Transverse colon (tissue), 4 donors: ENCODE measurements around the gene SLC39A9. TPM values are rescaled to one million over a fixed set of nuclear protein-coding genes. Genes with fewer than 3 reads are reported as not detected.
"Not testable (repeated sequence)": the region's sequence is repeated elsewhere in the genome, so short reads cannot be mapped to it uniquely, and the experiment has no call there.

Source experiments
- DNase-seq: peaks from one replicate; pipeline ENCODE4 v3.0.0-alpha.2; 2019
- H3K27ac ChIP-seq, 4 donors: fragments of 200-600 bp; sonication (generic); 2 replicates each; pipeline ENCODE4 v1.5.1; 2016 to 2018; ENCODE audit warnings: inconsistent platforms in 4 of 4
- H3K27me3 ChIP-seq: fragments of 200-600 bp; sonication (generic); 2 replicates; pipeline ENCODE4 v1.5.1; 2017; ENCODE audit warnings: inconsistent platforms
- H3K36me3 ChIP-seq, 4 donors: fragments of 200-600 bp; sonication (generic); 2 replicates each; pipeline ENCODE4 v1.5.1; 2017 to 2019; ENCODE audit warnings: inconsistent platforms in 4 of 4
- H3K4me1 ChIP-seq, 4 donors: fragments of 200-600 bp; sonication (generic); 2 replicates each; pipeline ENCODE4 v1.5.1; 2017 to 2020; ENCODE audit warnings: inconsistent platforms in 4 of 4
- H3K4me3 ChIP-seq, 4 donors: fragments of 200-600 bp; sonication (generic); 1 replicate in 1 of 4; 2 replicates in 3 of 4; pipeline versions ENCODE4 v1.5.1 to v1.6.1; 2017 to 2019; ENCODE audit warnings: inconsistent platforms in 4 of 4
- H3K9me3 ChIP-seq, 2 donors: fragments of 200-600 bp; sonication (generic); 2 replicates each; pipeline ENCODE4 v1.5.1; 2017 to 2019; ENCODE audit warnings: inconsistent platforms in 2 of 2
- CTCF ChIP-seq, 5 experiments: fragments of 200-600 bp in 3 of 5; fragments of 450-650 bp in 2 of 5; sonication (generic) in 3 of 5; IDR thresholded peaks; 1 replicate in 2 of 5; 2 replicates in 3 of 5; pipeline ENCODE4 v1.5.1; 2016 to 2017; ENCODE audit warnings: antibody characterized with exemption in 5 of 5, inconsistent platforms in 3 of 5, mild to moderate bottlenecking in 2 of 5, moderate library complexity in 1 of 5
- EP300 ChIP-seq: sonication (generic); formaldehyde crosslinking; IDR thresholded peaks from one replicate; pipeline ENCODE4 v1.6.1; 2017; ENCODE audit warnings: antibody characterized with exemption, low read depth
- POLR2A ChIP-seq: fragments of 450-650 bp; IDR thresholded peaks from one replicate; pipeline ENCODE4 v1.6.1; 2016; ENCODE audit warnings: antibody characterized with exemption, mild to moderate bottlenecking, moderate library complexity
- POLR2AphosphoS5 ChIP-seq, 3 donors: sonication (generic); formaldehyde crosslinking; IDR thresholded peaks; one replicate each; pipeline ENCODE4 v1.6.1; 2016; ENCODE audit warnings: antibody characterized with exemption in 3 of 3
- WGBS, 2 donors: methylation state at CpG; one replicate each; pipeline ENCODE4 v1.1.5; 2018; ENCODE audit warnings: low coverage in 1 of 2; 5-methylcytosine and 5-hydroxymethylcytosine counted together
- in situ Hi-C, 4 donors: fragments of 200-750 bp; cut with MboI; loops; one replicate each; pipeline versions ENCODE4 v1.15.0 to v1.15.1; 2017; ENCODE audit warnings: low sequenced_read_pairs in 3 of 4, low pct_ligation_motif_present in 1 of 4, low pct_unique_long_range_greater_than_20kb in 1 of 4
- intact Hi-C: fragments of 100-400 bp; cut with DNase I; formaldehyde crosslinking; loops from one replicate; pipeline ENCODE4 v1.15.1; 2023; ENCODE audit warnings: low total_unique reads
- total RNA-seq, 4 donors: library from RNA; depleted of rRNA; stranded (reverse); fragments of >200 nt; gene quantifications; one replicate each; pipeline ENCODE4 v1.1.0, GENCODE V29; 2016

Gene SLC39A9
- total RNA-seq, 4 donors from 2014 or later: 24.5 to 103 (median 72.2) TPM

- WGBS, 2 donors: 60 to 85% methylated on average over 2 to 4 of the region's 4 CpGs
- intact Hi-C loops: no loop called here
- Histone ChIP-seq H3K27me3 (peaks cover 6% of the 10 kb centered on the region), H3K4me1 (no peaks in the 10 kb centered on the region), H3K9me3 (no peaks in the 10 kb centered on the region), H3K36me3 (no peaks in the 10 kb centered on the region), H3K27ac (no peak overlapping the region), H3K4me3 (no peak overlapping the region)
- in situ Hi-C loops: no loop called here
- no peak for DNase-seq
- TF ChIP-seq CTCF (IDR thresholded peaks at IDR 0.05): no peak
- no peak for TF ChIP-seq POLR2AphosphoS5 (IDR thresholded peaks at IDR 0.05)
- no peak for TF ChIP-seq POLR2A
- TF ChIP-seq EP300: no peak
Measured at GRCh38 chr14:69493038-69493437, 94.5 kb downstream of the SLC39A9 start.

- H3K4me1 ChIP-seq: no peaks in the 10 kb centered on the region
- H3K36me3 ChIP-seq: no peaks in the 10 kb centered on the region
- in situ Hi-C loops: no loop called here
- TF ChIP-seq POLR2AphosphoS5 (IDR thresholded peaks at IDR 0.05) (no peak), POLR2A (no peak), CTCF (IDR thresholded peaks at IDR 0.05) (no peak), EP300 (no peak)
- no peak for DNase-seq
- 41% methylated on average over 3 of the region's 3 CpGs; no CpG with 5 or more reads in 1 of the 2 donors for WGBS, 2 donors
- no peak overlapping the region for H3K4me3 ChIP-seq
- H3K27me3 ChIP-seq: no peaks in the 10 kb centered on the region
- intact Hi-C loops: no loop called here
- no peak overlapping the region for H3K27ac ChIP-seq
- no peaks in the 10 kb centered on the region for H3K9me3 ChIP-seq
Measured at GRCh38 chr14:69493791-69494190, 95.3 kb downstream of the SLC39A9 start.

- Histone ChIP-seq H3K36me3 (no peaks in the 10 kb centered on the region), H3K27me3 (no peaks in the 10 kb centered on the region), H3K27ac (no peak overlapping the region), H3K4me3 (no peak overlapping the region), H3K4me1 (no peaks in the 10 kb centered on the region), H3K9me3 (no peaks in the 10 kb centered on the region)
- intact Hi-C loops: no loop called here
- WGBS, 2 donors: 83 to 89% methylated on average over 3 to 5 of the region's 5 CpGs
- TF ChIP-seq EP300 (no peak), POLR2A (no peak)
- in situ Hi-C loops: no loop called here
- no peak for DNase-seq
Measured at GRCh38 chr14:69495341-69495921, 96.9 kb downstream of the SLC39A9 start.

GRCh38 chr14:69497866-69498265 lies 99.4 kb downstream of the SLC39A9 start:
- 89 to 97% methylated on average over 3 to 4 of the region's 4 CpGs for WGBS, 2 donors
- H3K27me3 ChIP-seq, H3K4me1 ChIP-seq, H3K36me3 ChIP-seq, intact Hi-C loops, in situ Hi-C loops, H3K4me3 ChIP-seq, H3K27ac ChIP-seq, H3K9me3 ChIP-seq, DNase-seq: not testable (repeated sequence)

- WGBS, 2 donors: 94 to 96% methylated on average over 3 to 4 of the region's 4 CpGs
- H3K4me1 ChIP-seq: not testable (repeated sequence)
Measured at GRCh38 chr14:69498286-69498685, 99.8 kb downstream of the SLC39A9 start.

GRCh38 chr14:69499436-69499835 lies 100.9 kb downstream of the SLC39A9 start:
- Histone ChIP-seq H3K4me1 (peaks cover 0 to 5% (median 0%) of the 10 kb centered on the region in 4 donors), H3K27ac (no peak overlapping the region), H3K27me3 (no peaks in the 10 kb centered on the region), H3K4me3 (no peak overlapping the region), H3K9me3 (no peaks in the 10 kb centered on the region), H3K36me3 (no peaks in the 10 kb centered on the region)
- intact Hi-C loops (no loop called here), in situ Hi-C loops (no loop called here)
- TF ChIP-seq POLR2AphosphoS5 (IDR thresholded peaks at IDR 0.05): no peak
- no peak for TF ChIP-seq POLR2A
- no peak for TF ChIP-seq CTCF (IDR thresholded peaks at IDR 0.05)
- TF ChIP-seq EP300: no peak
- DNase-seq: no peak
- 83 to 100% methylated on average over 1 to 5 of the region's 5 CpGs for WGBS, 2 donors

More at GRCh38 chr14:69498286-69498685, 99.8 kb downstream of the SLC39A9 start:
- H3K36me3 ChIP-seq, H3K4me3 ChIP-seq, H3K27ac ChIP-seq, H3K27me3 ChIP-seq, DNase-seq, in situ Hi-C loops, H3K9me3 ChIP-seq, intact Hi-C loops: not testable (repeated sequence)
